C4-2B (cell line): ENCODE measurements around the gene NHLH1.

Source experiments
- CTCF ChIP-seq: fragments of 450-650 bp; conservative IDR thresholded peaks from 2 replicates; pipeline ENCODE4 v1.5.1; 2017; ENCODE audit warnings: mild to moderate bottlenecking
- ZFX ChIP-seq: fragments of 450-650 bp; IDR thresholded peaks from 2 replicates; pipeline ENCODE4 v1.6.1; 2017

DNA sequence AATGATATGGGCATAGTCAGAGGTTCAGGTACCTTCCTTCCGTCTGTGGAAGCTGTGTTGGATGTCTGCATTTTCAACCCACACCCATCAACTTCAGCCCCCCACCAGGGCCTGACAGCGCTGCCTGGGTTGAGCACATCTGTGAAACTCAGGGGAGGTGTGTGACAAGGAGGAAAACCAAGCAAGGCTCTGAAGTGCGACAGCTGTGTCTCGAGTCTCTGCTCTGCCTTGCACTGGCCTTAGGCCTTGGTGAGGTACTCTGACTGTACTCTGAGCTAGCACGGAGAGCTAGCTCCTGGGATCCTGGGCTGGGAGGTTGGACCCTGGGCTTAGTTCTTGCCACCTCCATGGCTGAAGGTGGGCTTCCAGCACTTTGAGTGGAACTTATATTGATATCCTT lies 42.6 kb downstream of the NHLH1 start:
- TF ChIP-seq CTCF (no peak), ZFX (no peak)
